NCI-H226 (cell line): Measurements from ENCODE around the gene RERE.
A peak's percentile ranks its signal among the peaks of the same experiment; 100 is the strongest.

Experiments used
- DNase-seq: peaks from one replicate; pipeline ENCODE4 v3.0.0-alpha.2; 2015

RERE gene

DNA sequence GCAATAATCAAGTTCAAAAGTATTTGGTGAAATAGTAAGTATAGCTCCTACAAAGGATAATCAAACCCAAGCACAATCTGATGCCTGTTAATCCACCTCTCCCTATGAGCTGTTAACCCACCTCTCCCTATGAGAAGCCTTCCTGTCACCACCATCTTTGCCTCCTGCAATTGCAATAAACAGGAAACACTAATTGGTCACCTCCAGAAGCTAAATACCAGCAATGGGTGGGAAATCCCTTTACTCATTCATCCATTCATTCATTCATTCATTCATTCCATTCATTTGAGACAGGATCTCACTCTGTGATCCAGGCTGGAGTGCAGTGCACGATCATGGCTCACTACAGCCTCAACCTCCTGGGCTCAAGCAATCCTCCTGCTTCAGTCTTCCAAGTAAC, 132.8 kb downstream of the RERE start:
- no peak for DNase-seq

- DNase-seq: no peak
Observed at GRCh38 chr1:8682573-8682972, 134.9 kb downstream of the RERE start.

DNA sequence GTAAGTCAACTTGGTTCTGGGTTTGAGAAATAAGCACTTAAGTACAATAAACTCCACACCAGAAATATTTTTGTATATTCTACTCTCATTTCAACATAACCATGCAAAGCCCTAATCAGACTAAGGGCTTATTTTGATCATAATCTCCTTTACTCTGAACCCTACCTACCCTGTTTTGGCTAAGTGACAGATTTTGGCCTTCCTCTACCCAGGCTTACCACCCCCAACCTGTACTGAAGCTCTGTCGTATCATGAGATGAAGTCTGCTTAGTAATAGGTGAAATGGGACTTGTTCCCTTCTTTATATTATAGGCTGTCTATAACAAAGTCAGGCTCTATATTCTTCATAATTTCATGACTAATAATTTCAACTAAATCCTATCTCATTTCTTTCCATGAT, 135.5 kb downstream of the RERE start:
- no peak for DNase-seq

DNA sequence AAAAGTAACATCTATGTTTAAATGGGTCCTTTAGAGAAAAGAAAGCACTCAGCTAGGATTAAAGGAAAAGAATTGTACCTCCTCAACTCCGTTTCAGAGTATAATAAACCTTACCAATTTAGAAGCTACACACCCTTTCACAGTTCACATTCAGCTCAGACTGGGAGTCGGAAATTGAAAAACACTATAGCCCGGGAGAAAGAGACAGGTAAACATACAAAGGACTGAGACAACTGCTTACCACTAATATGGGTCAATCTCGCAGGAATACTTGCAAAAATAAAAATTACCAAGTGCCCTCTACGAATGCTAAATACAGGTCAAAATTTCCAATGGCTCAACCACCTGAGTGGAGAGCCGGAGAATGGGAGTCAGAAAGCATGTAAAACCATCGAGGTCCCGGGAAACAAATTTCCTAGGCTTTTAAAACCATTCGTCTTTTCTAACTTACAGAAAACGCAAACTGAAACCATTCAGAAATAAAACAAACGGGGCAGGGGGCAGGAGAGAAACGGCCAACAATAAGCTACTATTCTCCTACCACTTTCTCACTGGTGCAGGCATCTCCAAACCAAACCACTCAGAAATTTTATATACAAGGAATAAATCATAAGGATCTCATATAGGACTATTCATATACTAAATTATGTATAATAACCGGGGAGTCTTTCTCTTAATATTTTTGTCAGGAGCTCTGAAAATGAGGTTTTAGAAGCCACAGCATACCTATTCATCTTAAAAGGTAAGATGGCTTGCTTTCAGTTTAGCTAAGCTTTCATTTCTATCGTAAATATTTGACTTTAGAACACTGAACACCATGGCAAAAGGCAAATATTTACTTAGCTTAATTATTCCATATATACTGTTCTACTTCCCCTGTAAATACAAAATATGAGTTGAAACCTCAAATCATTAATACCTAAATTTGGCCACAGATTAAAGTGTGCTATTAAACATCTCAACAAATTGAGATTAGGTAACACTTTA, 136.5 kb downstream of the RERE start:
- no peak for DNase-seq

DNA sequence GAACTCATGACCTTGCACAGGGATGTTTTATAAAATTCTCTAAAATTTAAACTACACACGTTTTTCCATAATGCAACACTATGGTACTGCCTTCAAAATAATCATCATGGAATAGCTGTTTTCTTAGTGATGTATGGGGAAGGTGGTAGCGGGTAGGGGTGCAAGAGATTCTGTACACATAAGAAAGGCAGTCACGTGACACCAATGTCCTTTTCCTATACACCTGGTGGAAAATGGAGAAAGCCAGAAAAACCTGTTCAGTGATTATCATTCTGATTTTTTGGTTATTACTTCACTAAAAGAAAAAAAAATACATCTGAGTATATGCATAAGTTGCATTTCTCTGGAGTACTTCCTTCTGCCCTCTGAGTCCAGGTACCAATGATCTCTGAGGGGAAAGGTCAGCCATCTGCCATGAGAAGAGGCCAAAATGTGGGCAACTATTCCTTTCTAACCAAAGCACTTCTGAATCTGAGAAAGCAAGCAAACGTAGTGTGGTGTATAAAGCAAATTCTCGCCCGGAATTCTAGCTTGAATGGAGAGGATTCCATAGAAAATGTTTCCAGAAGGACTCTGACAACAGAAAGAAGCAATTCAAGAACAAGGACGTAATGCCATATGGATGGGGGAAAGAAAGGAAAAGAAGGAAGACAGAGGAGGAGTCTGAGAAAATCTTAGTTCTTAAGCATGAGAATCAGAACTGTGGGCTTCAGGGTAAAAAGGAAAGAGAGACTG, 137.3 kb downstream of the RERE start:
- no peak for DNase-seq

- DNase-seq: peak; percentile 57
Observed at GRCh38 chr1:8679395-8679800, 138.0 kb downstream of the RERE start.

GRCh38 chr1:8678673-8679394, 138.6 kb downstream of the RERE start:
- DNase-seq: no peak

DNA sequence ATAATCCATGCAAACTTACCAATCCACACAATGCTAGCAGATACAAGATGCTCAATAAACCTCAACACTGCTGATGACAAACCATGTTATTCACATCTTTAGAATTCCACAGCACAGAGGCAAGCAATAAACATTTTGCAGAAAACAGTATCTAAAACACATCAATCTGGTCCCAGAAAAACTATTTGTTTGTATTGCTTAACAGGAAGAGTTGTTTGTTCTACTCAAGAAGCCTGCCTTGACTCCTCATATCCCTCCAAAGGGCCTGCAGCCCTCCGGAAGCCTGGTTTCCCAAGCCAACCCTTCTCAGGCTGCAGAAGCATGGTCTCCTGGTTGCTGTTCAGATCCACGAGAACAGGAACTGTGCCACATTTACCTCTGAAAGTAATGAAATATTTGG, 139.7 kb downstream of the RERE start:
- no peak for DNase-seq

DNA sequence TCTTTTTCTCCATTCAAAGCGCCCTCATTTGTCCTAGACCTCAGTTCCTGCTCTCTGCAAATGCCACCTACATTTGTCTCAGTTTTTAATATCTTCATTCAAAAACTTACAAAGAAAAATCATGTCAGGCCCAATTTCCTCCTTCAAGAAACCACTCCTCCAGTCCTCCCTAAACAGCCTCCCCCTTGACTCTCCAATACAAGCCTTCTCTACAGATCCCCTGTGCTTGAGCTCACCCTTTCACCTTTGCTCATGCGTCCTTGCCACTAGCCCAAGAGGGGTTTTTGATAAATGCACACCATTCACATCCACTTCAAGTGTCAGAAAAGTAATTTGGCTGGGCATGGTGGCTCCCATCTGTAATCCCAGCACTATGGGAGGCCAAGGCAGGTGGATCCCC, 140.6 kb downstream of the RERE start:
- no peak for DNase-seq

DNA sequence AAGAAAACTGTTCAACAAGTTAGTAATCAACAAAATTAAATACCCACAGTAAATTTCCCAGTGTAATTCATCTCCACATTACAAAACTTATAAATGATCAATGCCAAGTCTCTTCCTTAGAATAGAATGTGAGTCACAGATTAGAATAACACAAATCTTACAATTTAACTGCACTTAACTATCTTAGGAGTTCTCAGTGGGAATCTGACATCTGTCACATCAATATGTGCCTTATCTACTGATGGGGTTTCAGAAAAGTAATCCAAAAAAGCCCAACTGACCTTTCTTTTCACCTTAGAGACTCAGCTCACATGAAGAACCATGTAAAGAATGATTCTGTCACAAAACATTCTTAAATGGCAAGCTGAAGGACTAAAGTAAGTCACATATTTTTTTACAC, 141.4 kb downstream of the RERE start:
- DNase-seq: no peak

DNA sequence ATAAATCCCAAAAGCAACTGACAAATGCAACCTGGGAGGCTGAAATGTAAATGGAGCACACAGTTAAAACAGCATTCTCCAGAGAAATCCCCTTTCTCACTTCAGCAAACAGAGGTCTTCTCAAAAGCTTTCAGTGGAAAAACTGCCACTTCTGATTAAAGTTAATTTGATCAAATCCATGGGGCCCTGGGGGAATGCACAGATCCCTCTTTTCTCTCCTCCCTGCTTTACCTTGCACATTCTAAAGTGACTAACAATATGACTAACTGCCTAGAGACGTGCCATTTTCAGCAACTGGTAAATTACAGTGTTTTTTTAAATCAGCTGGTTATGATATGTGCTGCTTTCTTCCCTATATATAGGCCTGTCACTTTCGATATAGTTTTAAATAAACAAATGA, 142.5 kb downstream of the RERE start:
- DNase-seq: peak; percentile 20

DNA sequence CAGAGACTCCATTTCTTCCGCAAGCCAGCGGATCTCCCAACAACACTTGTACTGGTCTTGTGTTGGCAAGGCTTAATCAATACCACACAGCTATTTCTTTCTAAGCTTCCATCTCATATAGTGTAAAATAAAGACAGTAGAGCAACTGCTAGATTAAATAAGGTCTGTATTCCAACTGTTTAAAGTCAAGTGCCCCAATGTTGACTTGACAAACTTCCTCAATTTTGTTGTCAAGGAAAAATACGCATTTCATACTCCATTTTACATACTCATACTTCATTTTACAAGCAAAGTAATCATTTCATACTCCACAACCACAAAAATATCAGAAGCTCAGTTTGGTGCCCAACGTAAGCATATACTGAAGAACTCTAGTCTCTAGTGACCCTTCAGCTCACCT, 143.0 kb downstream of the RERE start:
- DNase-seq: no peak

DNA sequence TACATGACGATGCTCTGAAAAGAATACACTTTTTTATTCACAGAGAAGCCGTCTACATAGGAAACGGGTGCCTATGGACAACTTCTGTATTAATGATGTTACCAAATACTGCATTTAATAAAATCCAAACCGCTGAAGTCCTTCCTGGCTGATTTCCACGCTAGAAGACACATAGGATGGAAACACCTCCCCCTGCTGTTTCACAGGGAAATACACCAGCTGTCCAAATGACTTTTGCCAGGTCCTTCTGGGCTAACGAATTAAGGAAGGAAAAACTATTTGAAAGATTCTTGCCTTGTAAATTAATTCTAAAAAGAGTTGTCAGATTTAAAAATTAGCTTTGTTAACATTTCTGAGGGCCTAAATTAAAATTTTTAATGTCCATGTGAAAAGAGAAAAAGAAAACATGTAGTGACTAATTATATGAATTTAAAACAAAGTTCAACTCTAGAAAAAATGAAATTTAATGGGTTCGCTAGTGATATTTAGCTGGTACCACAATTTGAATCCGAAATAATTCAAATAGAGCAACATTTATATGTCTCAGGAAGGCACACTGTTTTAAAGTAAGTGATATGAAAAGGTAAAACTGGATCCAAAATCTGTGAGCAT, 146.0 kb downstream of the RERE start:
- DNase-seq: peak; percentile 36

GRCh38 chr1:8670371-8670818, 147.0 kb downstream of the RERE start:
- DNase-seq: no peak

DNA sequence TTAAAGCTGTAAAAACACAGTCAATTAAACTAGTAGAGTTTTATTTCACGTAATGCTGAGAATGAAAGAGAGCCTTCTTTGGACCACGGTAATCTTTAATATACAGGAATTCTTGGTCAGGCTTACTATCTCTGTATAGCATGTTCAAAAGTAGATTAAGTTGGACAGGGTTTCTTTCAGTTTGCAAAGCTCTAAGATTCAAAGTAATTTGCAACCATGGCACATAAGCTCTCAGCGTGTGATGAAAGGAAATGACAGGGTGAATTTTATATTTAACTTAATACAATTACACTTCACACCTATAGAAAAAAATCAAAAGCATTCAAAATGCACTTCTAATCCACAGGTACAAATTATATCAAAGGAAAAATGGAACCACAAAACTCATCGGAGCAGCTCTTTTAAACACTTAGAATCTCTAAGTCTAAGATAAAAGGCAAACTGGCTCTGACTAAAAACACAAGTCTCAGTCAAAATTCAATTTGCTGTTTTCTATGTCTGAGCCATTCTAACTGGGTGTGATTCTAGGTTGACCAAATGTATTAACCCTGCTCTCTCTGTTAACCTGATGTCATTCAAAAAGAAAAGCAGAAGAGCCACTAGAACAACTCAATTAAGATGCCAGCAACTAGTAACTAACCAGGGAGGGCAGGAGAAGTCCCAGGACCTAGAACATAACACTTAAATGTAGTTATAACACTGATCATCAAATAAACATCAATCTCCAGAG, 147.7 kb downstream of the RERE start:
- DNase-seq: no peak

DNA sequence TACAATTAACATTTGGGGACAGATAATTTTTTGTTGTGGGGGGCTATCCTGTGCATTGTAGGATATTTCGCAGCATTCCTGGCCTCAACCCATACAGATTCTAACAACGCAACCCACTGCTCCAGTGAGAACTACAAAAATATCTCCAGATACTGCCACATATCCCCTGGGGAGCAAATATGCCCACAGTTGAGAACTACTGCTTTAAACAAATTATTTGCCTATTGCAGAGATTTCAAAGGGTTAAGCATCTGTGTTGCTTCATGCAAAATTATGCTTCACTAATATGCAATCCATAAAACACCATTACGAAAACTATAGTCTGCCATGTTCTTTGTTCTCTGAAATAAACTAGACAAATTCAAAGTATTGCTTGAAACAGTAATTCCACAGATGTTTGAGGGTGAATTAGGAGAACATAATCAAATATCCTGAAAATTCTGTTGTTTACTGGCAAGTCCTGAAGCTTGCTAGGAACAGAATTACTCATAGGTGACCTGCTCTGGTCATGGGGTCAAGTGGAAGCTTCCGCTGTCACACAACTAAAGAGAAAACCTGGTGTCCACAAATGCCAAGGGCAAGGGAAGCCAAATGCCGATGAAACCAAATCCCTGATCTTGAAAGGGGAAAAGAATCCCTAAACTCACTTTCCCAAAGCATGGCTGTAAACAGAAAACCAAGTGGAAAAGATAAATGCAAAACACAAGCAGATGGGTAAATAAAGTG, 149.4 kb downstream of the RERE start:
- no peak for DNase-seq

DNA sequence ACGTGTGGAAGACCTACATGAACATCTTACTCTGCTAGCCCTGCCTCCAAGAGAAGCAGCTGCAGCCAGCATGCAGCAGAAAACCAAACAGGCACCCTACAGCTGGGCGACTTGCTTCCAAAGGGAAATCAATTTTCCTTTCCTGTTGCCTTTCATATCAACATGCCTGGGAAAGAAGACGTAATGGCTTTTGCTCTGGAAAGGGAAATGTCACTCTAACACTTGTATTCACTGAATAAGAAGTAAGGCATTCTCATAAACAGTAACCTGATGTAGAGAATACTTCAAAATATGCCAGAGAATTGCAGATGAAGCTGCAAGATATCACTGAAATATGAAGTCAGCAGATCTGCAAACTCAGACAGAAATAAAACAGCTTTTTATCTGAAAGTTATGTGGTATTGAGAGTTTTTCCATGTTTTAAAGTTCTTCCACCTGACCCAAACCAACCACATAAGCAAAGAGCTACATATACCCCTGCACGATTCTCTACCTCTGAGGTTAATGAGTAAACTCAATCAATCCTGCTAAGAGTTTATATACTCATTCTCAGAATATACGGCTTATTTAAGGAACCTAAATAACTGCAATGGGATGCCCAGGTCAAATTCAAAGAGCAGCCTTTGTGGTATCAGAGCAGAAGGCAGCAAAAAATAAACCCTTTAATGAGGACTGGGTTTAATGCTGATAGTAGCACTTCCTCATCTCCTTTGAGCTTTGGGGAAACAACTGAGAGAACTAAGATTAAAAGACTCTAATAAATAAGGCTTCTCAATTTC, 150.9 kb downstream of the RERE start:
- no peak for DNase-seq

DNA sequence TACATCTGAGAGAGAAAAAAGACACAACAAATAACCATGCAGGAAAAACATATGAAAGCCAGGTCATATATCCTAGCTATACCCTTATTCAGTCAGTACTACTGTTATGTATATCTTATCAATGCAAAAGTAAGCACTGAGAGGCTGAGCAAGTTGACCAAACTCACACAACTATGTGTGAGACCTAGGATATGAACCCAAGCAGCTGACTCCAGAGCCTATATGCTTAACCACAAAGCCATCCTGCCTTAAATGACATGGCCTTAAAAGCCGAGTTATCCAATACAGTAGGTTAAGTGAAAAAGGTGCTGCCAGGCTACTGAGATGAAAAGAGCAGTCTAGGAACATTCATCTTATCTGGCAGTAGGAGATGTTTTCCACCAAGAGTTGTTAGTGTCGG, 151.6 kb downstream of the RERE start:
- DNase-seq: no peak

GRCh38 chr1:8664887-8665286, 152.6 kb downstream of the RERE start:
- DNase-seq: no peak

- DNase-seq: peak; percentile 53
Observed at GRCh38 chr1:8663915-8664329, 153.5 kb downstream of the RERE start.
